ENCODE data around the gene ACOXL.

ACOXL gene

GRCh38 chr2:110794390-110794789 lies 62.0 kb downstream of the ACOXL start:
- DNase-seq (ENCODE audit: low spot score) = no peak

DNA sequence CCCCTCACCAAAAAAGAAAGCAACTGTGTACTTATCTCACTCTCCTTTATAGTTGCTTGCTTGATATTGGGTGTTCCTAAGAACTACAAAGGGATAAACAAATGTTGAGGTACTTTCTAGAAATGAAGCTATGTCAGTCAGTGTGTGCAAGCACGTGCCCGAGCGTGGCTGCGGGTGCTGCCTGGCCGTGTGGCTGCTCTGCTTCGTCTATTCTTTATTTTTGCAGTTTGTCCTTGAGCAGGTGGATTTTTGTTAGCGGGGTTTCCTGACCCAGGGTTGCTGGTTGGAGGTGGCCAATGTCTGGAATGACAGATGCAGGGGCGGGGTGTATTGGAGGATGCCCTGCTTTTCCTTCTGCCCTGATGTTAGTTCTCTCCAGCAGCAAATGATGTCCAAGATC lies 62.6 kb downstream of the ACOXL start:
- DNase-seq (ENCODE audit: low spot score) = no peak

GRCh38 chr2:110796716-110797301 lies 64.4 kb downstream of the ACOXL start:
- DNase-seq (ENCODE audit: low spot score) = no peak

DNA sequence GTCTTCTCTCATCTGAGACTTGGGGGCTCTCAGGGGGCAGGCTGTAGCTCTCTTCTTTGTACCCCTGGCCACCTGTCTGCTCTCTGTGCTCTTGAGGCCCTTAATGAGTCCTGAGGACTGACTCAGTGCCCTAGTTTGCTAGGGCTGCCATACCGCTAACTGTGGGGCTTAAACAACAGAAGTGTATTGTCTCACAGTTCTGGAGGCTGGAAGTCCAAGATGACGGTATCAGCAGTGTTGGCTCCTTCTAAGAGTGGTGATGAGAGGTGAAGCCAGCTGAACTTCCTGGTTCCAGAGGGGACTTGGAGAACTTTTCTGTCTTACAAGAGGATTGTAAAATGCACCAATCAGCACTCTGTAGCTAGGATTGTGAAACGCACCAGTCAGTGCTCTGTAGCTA lies 67.0 kb downstream of the ACOXL start:
- no peak for DNase-seq (ENCODE audit: low spot score)

DNA sequence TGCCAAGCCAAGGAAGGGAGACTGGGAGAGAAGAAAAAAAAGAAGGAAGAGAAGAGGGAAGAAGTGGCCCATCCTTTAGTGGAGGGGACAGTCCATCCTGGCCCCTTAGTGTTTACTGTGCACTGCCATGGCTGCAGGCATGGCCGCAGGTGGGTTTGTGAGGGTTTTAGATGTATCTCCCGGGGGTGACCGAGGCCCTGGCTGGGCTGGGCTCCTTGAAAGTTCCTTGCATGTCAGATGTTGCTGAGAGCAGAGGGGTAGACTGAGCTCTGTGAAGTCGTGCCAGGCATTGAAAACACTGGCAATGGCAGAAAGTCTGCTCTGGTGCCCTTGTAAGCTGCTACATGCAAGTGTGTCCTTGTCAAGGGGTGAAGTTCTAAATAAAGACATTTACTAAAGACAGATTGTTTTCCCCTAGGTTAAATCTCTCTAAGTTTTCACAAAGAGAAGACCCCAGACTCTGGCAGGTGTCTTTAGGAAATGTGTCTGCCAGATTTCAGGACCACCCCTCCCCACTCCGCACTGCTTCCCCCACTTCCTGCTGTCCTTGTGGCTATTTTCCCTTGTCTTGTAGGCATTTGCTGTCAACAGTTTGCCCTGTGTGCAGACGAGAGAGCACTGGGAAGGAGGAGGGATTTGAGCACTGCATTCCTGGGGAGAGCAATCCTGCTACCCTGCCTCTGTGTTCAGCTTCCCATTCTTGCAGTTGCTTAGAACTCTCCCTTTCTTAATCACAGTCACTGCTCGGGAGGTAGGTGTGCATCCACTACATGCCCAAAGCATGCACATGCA lies 68.4 kb downstream of the ACOXL start:
- DNase-seq (ENCODE audit: low spot score) = no peak

DNA sequence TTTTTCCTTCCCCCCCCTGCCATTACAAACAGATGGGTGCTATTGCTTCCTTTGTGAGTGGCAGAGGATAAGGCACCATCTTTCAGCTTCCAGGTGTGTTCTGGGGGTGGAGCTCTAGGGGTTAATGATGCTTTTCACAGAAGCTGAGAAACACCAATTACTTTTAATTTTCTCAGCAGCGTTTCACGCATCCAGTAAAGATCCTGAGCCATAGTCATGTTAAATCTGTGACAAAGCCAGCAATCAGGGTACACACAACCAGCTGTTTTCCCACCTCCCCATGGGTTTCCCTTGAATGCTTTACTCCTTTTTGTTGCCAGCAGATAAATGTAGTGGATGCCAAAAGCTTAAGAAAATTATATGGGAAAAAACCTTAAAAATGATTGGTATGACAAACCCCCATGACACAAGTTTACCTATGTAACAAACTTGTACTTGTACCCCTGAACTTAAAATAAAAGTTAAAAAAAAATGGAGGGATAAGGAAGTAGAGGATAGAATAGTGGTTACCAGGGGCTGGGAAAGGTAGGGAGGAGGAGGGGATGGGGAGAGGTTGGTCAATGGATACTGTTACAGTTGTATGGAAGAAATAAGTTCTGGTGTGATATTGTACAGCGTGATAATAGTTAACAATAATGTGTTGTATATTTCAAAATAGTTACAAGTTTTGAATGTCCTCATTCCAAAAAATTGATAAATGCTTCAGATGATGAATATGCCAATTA lies 70.0 kb downstream of the ACOXL start:
- no peak for DNase-seq (ENCODE audit: low spot score)

GRCh38 chr2:110804433-110804832 lies 72.1 kb downstream of the ACOXL start:
- no peak for DNase-seq (ENCODE audit: low spot score)

DNA sequence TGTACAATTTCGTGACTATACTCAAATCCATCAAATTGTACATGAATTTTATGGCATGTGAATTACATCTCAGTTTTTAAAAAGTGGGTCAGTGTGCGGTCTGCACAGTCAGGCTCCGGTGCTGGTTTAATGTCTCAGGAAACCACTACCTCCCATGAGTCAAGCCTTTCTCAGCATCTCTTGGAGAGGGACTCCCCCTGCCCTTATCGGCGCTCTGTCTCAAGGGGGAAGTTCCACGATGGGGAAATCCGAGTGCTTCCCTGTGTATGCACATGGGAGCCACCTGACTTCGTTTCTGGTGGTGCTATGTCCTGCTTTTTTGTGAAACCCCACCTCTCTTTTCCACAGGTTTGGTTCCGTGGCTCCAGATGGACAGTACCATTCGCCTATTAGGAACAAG lies 72.5 kb downstream of the ACOXL start:
- DNase-seq (ENCODE audit: low spot score) = peak; percentile 60

DNA sequence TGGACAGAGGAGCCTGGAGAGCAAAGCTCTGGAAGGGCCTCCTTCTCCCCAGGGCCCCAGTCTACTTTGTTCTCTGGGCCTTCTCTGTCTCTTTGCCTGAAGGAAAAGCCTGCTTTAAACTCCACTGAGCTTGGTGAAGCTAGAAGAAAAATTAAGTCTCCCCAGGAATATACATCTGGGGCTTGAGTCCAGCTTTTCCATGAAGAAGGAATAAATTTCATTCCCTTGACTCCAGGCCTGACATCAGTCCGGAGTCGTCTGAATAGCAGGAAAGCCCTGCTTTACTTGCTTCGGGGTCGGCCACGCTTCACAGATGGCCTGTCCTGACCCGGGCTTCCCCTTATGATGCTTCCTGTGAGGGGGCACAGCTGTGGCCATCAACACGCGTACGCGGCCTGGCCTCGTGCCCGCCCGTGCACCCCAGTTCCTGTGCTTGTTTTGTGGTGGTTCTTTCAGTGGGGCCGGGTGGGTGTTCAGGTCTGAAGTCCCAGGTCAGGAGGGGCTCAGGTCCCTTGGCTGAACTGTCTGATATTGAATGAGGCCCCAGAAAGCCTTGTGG lies 73.6 kb downstream of the ACOXL start:
- no peak for DNase-seq (ENCODE audit: low spot score)

DNA sequence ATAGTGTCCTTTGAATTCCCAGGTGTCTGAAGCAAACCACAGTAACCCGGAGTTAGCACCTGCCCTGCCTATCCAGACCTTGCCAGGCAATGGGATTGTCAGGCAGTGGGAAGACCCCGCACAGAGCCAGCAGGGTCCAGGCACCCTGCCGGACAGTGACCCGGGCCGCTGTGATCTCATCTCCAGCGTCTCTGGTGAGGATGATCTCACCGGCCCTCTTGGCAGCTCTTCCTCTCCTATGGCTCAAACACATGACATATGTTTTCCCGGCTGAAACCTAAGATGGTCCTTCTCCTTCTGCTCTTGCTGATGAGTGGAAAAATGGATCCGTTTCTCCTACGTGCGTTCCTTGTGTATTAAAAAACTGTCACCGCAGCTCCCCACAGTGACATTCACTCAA lies 75.1 kb downstream of the ACOXL start:
- DNase-seq (ENCODE audit: low spot score) = no peak

DNA sequence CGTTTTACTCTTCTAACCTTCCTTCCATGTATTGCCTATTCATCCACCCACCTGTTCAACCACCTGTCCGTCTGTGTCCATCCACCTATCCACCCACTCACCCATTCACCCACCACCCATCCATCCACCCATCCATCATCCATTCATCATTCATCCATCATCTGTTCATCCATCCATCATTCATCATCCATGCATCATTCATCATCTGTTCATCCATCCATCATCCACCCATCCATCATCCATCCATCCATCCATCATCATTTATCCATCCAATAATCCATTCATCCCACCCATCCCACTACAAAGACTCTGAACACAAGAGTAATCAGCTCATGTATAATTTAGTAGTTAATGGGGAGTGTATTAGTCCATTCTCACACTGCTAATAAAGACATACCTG lies 78.0 kb downstream of the ACOXL start:
- no peak for DNase-seq (ENCODE audit: low spot score)

DNA sequence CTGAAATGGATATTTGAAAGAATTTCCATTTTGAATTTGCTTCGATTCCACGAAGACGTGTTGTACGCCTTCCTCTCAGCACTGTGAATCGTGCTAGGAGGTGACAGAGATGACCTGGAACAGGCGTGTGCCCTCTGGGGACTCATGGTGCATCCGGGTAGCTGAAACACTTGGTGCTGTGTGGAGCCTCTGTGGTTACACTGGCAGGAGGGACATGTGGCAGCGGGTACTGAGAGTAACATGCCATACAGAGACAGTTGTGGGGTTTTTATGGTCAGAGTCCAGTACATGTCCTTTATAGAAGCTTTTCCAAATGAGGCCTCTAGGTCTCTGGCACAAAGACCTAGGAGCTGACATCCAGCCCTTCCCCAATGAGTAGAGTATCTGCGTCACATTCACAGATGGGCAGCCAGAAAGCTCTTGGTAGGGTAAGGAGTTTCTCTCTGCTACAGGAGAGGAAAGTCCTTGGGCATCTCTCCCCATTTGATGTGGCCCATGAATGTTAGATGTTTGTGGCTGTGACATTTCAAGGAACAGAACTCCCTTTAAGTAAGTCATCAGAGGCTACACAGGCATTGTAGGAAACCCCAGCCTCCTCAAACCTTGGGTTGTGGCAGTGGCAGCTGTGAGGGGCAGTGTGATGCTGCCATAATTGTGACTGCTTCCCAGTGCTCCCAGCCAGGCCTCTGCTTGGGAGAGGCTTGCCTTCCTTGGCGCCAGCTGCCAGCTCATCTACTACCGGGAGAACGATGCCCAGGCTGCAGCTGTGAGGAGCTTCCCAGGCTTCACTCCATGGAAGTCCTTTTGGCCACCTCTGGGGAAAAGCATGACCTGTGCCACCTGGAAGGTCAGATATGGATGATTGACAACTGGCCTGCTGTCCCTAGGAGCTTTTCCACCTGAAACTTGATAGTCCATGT lies 80.6 kb downstream of the ACOXL start:
- no peak for DNase-seq (ENCODE audit: low spot score)

- no peak for DNase-seq (ENCODE audit: low spot score)
Observed at GRCh38 chr2:110813896-110814295, 81.5 kb downstream of the ACOXL start.

GRCh38 chr2:110815938-110816337 lies 83.6 kb downstream of the ACOXL start:
- DNase-seq (ENCODE audit: low spot score) = no peak

DNA sequence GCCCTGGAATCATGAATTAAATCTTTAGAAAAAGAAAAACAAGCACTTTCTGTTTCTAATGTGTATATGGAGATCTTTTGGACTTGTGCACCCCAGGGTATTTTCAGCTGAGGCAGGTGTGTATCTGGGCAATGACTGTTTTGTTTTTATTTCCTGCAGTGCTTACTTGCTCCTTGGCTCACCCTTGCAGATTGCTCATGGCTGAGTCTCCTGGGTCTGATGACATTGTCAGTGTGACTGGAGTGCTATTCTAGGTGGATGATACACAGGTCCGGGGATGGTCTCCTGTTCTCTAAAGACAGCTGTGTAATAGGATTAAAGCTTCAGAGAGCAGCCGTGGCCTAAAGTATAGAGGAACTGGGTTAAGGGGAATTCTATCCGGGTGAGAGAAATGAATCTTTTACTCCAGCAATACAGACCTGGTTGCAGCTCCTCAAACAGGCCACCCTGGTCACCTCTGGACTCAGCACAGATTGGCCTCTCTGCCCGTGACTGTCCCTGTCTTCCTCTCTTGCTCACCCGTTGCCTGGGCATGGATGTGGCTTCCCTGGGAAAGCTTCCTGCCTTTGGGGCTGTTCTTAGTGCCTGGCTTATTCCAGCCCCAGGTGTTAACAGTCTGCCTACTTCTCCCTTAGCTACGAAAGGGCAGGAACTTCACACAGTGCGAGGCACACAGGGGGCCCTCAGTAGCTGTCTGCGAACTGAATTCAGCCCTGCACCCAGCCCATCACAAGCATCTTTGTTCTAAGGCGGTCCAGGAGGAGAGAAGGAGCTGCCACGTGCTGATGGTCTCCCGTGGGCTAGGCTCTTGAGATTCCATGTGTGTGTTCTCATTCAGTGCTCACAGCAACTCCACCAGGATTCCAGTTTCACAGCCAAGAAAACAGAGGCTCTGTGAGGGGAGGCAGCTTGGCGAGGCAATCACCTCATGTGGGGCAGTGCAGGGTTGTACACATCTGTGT lies 84.3 kb downstream of the ACOXL start:
- DNase-seq (ENCODE audit: low spot score) = no peak

DNA sequence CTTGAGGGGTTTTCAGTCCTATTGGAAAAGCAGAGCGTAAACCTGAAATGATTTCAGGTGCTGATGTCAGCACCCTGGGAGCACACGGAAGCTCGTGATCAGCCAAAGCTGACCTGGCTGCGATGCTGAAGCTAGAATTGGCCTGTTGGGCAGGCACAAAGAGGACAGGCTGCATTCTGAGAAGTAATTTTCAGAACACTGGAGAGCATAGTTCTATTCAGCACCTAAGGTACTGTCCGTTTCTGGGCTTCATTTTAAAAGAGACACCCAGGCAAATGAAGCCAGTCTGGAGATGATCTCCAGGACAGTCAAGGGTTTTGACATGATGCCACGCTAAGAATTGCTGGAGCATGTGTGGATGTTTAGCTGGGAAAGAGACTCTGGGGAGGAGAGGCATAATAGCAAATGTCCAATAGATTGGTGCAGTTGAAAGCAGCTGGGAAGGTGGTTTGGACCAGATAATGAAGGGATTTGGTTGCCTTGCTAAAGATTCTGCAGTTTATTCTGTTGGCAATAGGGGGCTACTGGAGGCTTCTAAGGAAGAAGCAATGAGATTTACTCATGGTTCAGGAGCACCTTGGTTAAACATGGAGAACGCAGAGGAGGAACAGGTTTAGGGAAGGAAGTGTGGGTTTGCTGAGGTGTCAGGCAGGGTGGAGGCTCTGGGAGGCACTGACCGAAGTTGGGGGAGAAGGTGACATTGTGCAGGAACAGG lies 86.6 kb downstream of the ACOXL start:
- DNase-seq (ENCODE audit: low spot score) = no peak

DNA sequence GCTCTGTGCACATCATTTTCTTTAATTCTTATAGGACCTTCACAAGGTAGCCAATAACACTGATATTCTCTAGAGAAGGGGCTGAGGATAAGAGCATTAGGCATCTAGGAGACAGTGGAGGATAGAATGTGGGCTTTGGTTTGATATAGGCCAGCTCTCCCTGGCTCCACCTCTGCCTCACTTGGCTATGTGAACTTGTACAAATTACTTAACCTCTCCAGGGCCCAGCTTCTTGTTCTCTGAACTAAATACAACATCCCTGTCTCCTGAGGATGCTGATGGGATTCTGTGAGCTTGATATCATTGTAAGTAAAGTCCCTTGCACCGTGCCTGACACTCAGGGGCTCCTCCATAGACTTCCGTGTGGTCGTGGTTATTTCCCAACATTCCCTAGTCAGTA lies 87.3 kb downstream of the ACOXL start:
- no peak for DNase-seq (ENCODE audit: low spot score)

DNA sequence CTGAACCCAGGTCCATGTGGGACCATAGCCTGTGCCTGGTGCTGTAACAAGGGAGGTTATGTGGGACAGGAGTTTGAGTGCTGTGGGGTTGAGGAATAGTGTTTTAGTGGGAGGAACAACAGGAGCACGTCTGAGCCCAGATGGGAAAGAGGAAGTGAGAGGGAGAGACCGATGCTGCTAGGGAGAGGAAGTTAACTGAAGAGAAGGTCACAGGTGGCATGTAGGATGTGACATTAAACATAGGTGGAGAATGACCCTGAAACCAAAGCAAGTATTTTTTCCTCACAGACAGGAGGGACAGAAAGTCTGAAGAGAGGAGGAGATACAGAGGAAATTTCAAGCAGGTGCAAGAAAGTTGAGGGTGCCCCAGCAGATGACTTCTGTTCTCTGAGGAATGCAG lies 87.8 kb downstream of the ACOXL start:
- DNase-seq (ENCODE audit: low spot score) = no peak

- no peak for DNase-seq (ENCODE audit: low spot score)
Observed at GRCh38 chr2:110823165-110823564, 90.8 kb downstream of the ACOXL start.

GRCh38 chr2:110827511-110827910 lies 95.1 kb downstream of the ACOXL start:
- DNase-seq (ENCODE audit: low spot score) = no peak
